ENCODE data around the gene CLRN3.
A peak's percentile ranks its signal among the peaks of the same experiment; 100 is the strongest.

CLRN3 gene

GRCh38 chr10:127903789-127904188 lies 11.0 kb upstream of the CLRN3 start:
- H3K27ac ChIP-seq: no peak overlapping the region
- no peaks in the 10 kb centered on the region for H3K36me3 ChIP-seq
- no peak for TF ChIP-seq Cebpa-rat (IDR thresholded peaks at IDR 0.05)
- 0 out of 22 replicates have a peak, but pooled peaks cover 0 to 3% (median 0%) of the 10 kb centered on the region in 11 experiments for H3K9me3 ChIP-seq (replicated peaks in 1 of 11)
- H4K20me1 ChIP-seq: no peaks in the 10 kb centered on the region
- no peak overlapping the region for H3K9ac ChIP-seq
- peaks cover 0 to 20% (median 19%) of the 10 kb centered on the region in 11 experiments; a peak in 18 of 22 replicates for H3K27me3 ChIP-seq
- no peak overlapping the region for H3K4me3 ChIP-seq
- no peak overlapping the region for H3K4me2 ChIP-seq
- peaks cover 23 to 45% (median 33%) of the 10 kb centered on the region in 10 experiments for H3K4me1 ChIP-seq

- Histone ChIP-seq H3K9me3 (replicated peaks in 1 of 11) (peaks cover 9 to 17% (median 15%) of the 10 kb centered on the region in 11 experiments; a peak in 16 of 22 replicates), H3K9ac (no peak overlapping the region; a peak in 1 of 22 replicates), H3K36me3 (no peaks in the 10 kb centered on the region), H3K4me1 (peaks cover 0 to 14% (median 4%) of the 10 kb centered on the region in 10 experiments; a peak in 10 of 20 replicates), H3K27ac (peak overlapping the region in 2 of 11 experiments; percentile 12 to 30; a peak in 1 of 22 replicates), H4K20me1 (no peaks in the 10 kb centered on the region), H3K4me2 (peak overlapping the region in 7 of 11 experiments; percentile 16 to 64 (median 48); a peak in 13 of 22 replicates), H3K4me3 (no peak overlapping the region), H3K27me3 (no peaks in the 10 kb centered on the region)
- no peak for TF ChIP-seq Cebpa-rat (IDR thresholded peaks at IDR 0.05)
Observed at GRCh38 chr10:127899766-127900387, 7.1 kb upstream of the CLRN3 start.

GRCh38 chr10:127897177-127897576 lies 4.4 kb upstream of the CLRN3 start:
- peaks cover 9 to 17% (median 15%) of the 10 kb centered on the region in 11 experiments; a peak in 16 of 22 replicates for H3K9me3 ChIP-seq (replicated peaks in 1 of 11)
- H3K27me3 ChIP-seq: no peaks in the 10 kb centered on the region
- H3K36me3 ChIP-seq: no peaks in the 10 kb centered on the region
- H3K9ac ChIP-seq: no peak overlapping the region
- no peak overlapping the region for H3K4me2 ChIP-seq
- peaks cover 0 to 14% (median 4%) of the 10 kb centered on the region in 10 experiments; a peak in 9 of 20 replicates for H3K4me1 ChIP-seq
- H3K27ac ChIP-seq: no peak overlapping the region
- H4K20me1 ChIP-seq: no peaks in the 10 kb centered on the region
- no peak for TF ChIP-seq Cebpa-rat (IDR thresholded peaks at IDR 0.05)
- H3K4me3 ChIP-seq: no peak overlapping the region

- no peak for TF ChIP-seq Cebpa-rat (IDR thresholded peaks at IDR 0.05)
Observed at GRCh38 chr10:127896590-127896989, 3.8 kb upstream of the CLRN3 start.

GRCh38 chr10:127894146-127894545 lies 1.4 kb upstream of the CLRN3 start:
- Histone ChIP-seq H3K27me3 (no peaks in the 10 kb centered on the region), H4K20me1 (no peaks in the 10 kb centered on the region), H3K4me1 (peaks cover 0 to 21% (median 2%) of the 10 kb centered on the region in 10 experiments; a peak in 7 of 20 replicates), H3K4me3 (no peak overlapping the region), H3K9ac (no peak overlapping the region), H3K27ac (no peak overlapping the region), H3K9me3 (replicated peaks in 1 of 11) (peaks cover 9 to 17% (median 15%) of the 10 kb centered on the region in 11 experiments; a peak in 16 of 22 replicates), H3K36me3 (no peaks in the 10 kb centered on the region), H3K4me2 (no peak overlapping the region)
- TF ChIP-seq Cebpa-rat (IDR thresholded peaks at IDR 0.05): no peak

More at GRCh38 chr10:127896590-127896989, 3.8 kb upstream of the CLRN3 start:
- no peak overlapping the region for H3K4me3 ChIP-seq
- no peaks in the 10 kb centered on the region for H4K20me1 ChIP-seq
- peaks cover 0 to 14% (median 4%) of the 10 kb centered on the region in 10 experiments; a peak in 9 of 20 replicates for H3K4me1 ChIP-seq
- no peak overlapping the region for H3K9ac ChIP-seq
- no peak overlapping the region for H3K4me2 ChIP-seq
- no peaks in the 10 kb centered on the region for H3K36me3 ChIP-seq
- H3K27ac ChIP-seq: no peak overlapping the region
- peaks cover 9 to 17% (median 15%) of the 10 kb centered on the region in 11 experiments; a peak in 16 of 22 replicates for H3K9me3 ChIP-seq (replicated peaks in 1 of 11)
- H3K27me3 ChIP-seq: no peaks in the 10 kb centered on the region

- Histone ChIP-seq H3K27ac (no peak overlapping the region), H3K4me3 (no peak overlapping the region)
Observed at GRCh38 chr10:127890832-127891334, 1.9 kb downstream of the CLRN3 start.

GRCh38 chr10:127890216-127890615 lies 2.5 kb downstream of the CLRN3 start:
- peak overlapping the region in 4 of 11 experiments; percentile 14 to 61 (median 41); a peak in 8 of 22 replicates for H3K4me2 ChIP-seq

More at GRCh38 chr10:127890832-127891334, 1.9 kb downstream of the CLRN3 start:
- no peaks in the 10 kb centered on the region for H3K9me3 ChIP-seq (replicated peaks in 1 of 11)
- H3K9ac ChIP-seq: no peak overlapping the region
- H3K27me3 ChIP-seq: no peaks in the 10 kb centered on the region
- no peaks in the 10 kb centered on the region for H4K20me1 ChIP-seq
- TF ChIP-seq Cebpa-rat (IDR thresholded peaks at IDR 0.05): no peak
- peak overlapping the region in 2 of 11 experiments; percentile 47 to 61; a peak in 3 of 22 replicates for H3K4me2 ChIP-seq
- H3K4me1 ChIP-seq: peaks cover 0 to 29% (median 2%) of the 10 kb centered on the region in 10 experiments; a peak in 7 of 20 replicates
- no peaks in the 10 kb centered on the region for H3K36me3 ChIP-seq

GRCh38 chr10:127889605-127890195 lies 3.0 kb downstream of the CLRN3 start:
- H3K4me2 ChIP-seq: peak overlapping the region in 4 of 11 experiments; percentile 14 to 61 (median 41); a peak in 8 of 22 replicates
- H3K9ac ChIP-seq: no peak overlapping the region
- H3K4me3 ChIP-seq: no peak overlapping the region
- no peak for TF ChIP-seq Cebpa-rat (IDR thresholded peaks at IDR 0.05)
- no peaks in the 10 kb centered on the region for H3K9me3 ChIP-seq (replicated peaks in 1 of 11)
- peak overlapping the region in 2 of 11 experiments; percentile 4 to 44; a peak in 2 of 22 replicates for H3K27ac ChIP-seq
- no peaks in the 10 kb centered on the region for H4K20me1 ChIP-seq
- no peaks in the 10 kb centered on the region for H3K36me3 ChIP-seq
- peaks cover 6 to 41% (median 9%) of the 10 kb centered on the region in 10 experiments; a peak in 19 of 20 replicates for H3K4me1 ChIP-seq
- H3K27me3 ChIP-seq: no peaks in the 10 kb centered on the region

More at GRCh38 chr10:127890216-127890615, 2.5 kb downstream of the CLRN3 start:
- Histone ChIP-seq H3K9me3 (replicated peaks in 1 of 11) (no peaks in the 10 kb centered on the region), H3K4me3 (no peak overlapping the region), H3K27ac (no peak overlapping the region), H3K4me1 (peaks cover under 1 to 36% (median 4%) of the 10 kb centered on the region in 10 experiments; a peak in 17 of 20 replicates), H3K9ac (no peak overlapping the region), H4K20me1 (no peaks in the 10 kb centered on the region), H3K27me3 (no peaks in the 10 kb centered on the region), H3K36me3 (no peaks in the 10 kb centered on the region)
- no peak for TF ChIP-seq Cebpa-rat (IDR thresholded peaks at IDR 0.05)

Measured in BLaER1 treated with 17β-estradiol and CSF1 and Interleukin-3, amounts not matched to agents 10 nM and 100 nM (cell line).